ENCODE results near the gene PROC.

GRCh38 chr2:127422559-127423477 is 4.6 kb downstream of the PROC start:
- TF ChIP-seq CTCF (IDR thresholded peaks at IDR 0.05) = no peak
- TF ChIP-seq POLR2A (IDR thresholded peaks at IDR 0.05) = no peak

Data from adrenal gland (tissue), 5 donors.